ENCODE measurements around the gene CGA. TPM values are rescaled to one million over a fixed set of nuclear protein-coding genes. Genes with fewer than 3 reads are reported as not detected.
A peak's percentile ranks its signal among the peaks of the same experiment; 100 is the strongest.

CGA gene
- total RNA-seq, 1 donor from 2014 or later, result not detected

DNA sequence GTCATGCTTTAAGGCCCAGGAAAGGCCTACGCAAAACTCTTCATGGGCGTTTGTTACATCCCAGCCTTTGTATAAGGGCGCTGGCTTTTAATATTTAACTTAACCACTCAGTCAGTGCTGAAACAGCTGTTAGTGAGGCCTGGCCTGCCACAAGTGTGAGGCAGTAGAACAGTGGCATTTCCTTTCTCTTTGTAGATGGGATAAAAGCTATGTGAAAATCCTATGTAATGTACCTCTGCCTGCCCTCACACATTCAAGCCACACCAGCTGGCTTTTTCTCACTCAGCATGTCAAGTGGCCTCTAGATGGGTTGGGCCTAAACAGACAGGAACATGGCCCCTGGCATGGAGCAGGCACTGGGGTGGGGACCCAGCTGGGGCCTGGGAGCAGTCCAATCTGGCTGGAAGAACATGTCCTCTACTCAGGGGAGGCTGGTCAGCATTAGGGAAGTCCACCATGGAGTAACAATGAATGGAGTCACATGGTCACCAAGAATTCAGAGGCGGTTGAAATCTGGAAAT is 20.7 kb downstream of the CGA start:
- no peak for DNase-seq
- H3K36me3 Mint-ChIP-seq (ENCODE audit: low read depth), result no peaks in the 10 kb centered on the region
- H3K4me3 Mint-ChIP-seq, result no peak overlapping the region
- no peaks in the 10 kb centered on the region for H3K4me1 Mint-ChIP-seq
- intact Hi-C loops (cut with micrococcal nuclease), result no loop called here
- no peaks in the 10 kb centered on the region for H3K9me3 Mint-ChIP-seq
- peaks cover 20% of the 10 kb centered on the region for H3K27me3 Mint-ChIP-seq
- H3K27ac Mint-ChIP-seq, result no peak overlapping the region

DNA sequence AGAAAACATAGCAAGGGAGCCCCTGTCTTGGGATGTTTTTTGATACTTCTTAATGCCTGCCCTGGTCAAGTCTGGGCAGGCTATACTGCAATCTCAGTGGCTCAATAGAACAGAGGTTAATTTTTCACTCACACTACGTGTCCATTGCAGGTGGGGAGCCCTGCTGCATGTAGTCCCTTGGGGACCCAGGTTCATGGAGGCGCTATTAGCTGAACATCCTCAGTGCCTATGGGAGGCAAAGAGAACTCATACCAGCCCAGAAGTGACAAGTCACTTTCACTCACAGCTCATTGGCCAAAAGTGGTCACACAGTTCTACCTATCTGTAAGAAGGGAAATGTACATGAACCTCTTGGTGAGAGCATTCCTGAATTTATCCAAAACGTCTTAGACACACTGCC is 23.2 kb downstream of the CGA start:
- no peak for DNase-seq
- no peak overlapping the region for H3K4me3 Mint-ChIP-seq
- H3K27ac Mint-ChIP-seq, result no peak overlapping the region
- peaks cover 25% of the 10 kb centered on the region for H3K27me3 Mint-ChIP-seq
- H3K4me1 Mint-ChIP-seq, result no peaks in the 10 kb centered on the region
- H3K9me3 Mint-ChIP-seq, result no peaks in the 10 kb centered on the region
- H3K36me3 Mint-ChIP-seq (ENCODE audit: low read depth), result no peaks in the 10 kb centered on the region
- intact Hi-C loops (cut with micrococcal nuclease), result no loop called here

GRCh38 chr6:87070741-87071140 is 24.2 kb downstream of the CGA start:
- no peak overlapping the region for H3K27ac Mint-ChIP-seq
- H3K27me3 Mint-ChIP-seq, result peaks cover 28% of the 10 kb centered on the region
- H3K9me3 Mint-ChIP-seq, result no peaks in the 10 kb centered on the region
- intact Hi-C loops (cut with micrococcal nuclease), result no loop called here
- H3K4me3 Mint-ChIP-seq, result no peak overlapping the region
- no peaks in the 10 kb centered on the region for H3K36me3 Mint-ChIP-seq (ENCODE audit: low read depth)
- no peaks in the 10 kb centered on the region for H3K4me1 Mint-ChIP-seq
- DNase-seq, result no peak

- no peaks in the 10 kb centered on the region for H3K4me1 Mint-ChIP-seq
- H3K27me3 Mint-ChIP-seq, result peaks cover 29% of the 10 kb centered on the region
Measured at GRCh38 chr6:87068795-87069194, 26.1 kb downstream of the CGA start.

GRCh38 chr6:87066449-87067333 is 28.2 kb downstream of the CGA start:
- Mint-ChIP-seq H3K4me3 (peak overlapping the region; percentile 6), H3K4me1 (no peaks in the 10 kb centered on the region), H3K27ac (no peak overlapping the region), H3K9me3 (no peaks in the 10 kb centered on the region), H3K36me3 (ENCODE audit: low read depth) (no peaks in the 10 kb centered on the region), H3K27me3 (peaks cover 27% of the 10 kb centered on the region)
- intact Hi-C loops (cut with micrococcal nuclease), result loop anchor here (5.0 kb wide), 1 partner anchor 1806 kb away; no protein-coding TSS in a partner anchor
- DNase-seq, result peak; percentile 76

More at GRCh38 chr6:87068795-87069194, 26.1 kb downstream of the CGA start:
- no peak overlapping the region for H3K27ac Mint-ChIP-seq
- H3K4me3 Mint-ChIP-seq, result no peak overlapping the region
- no peaks in the 10 kb centered on the region for H3K9me3 Mint-ChIP-seq
- H3K36me3 Mint-ChIP-seq (ENCODE audit: low read depth), result no peaks in the 10 kb centered on the region
- intact Hi-C loops (cut with micrococcal nuclease), result loop anchor here (5.0 kb wide), 1 partner anchor 1804 kb away; no protein-coding TSS in a partner anchor
- no peak for DNase-seq

DNA sequence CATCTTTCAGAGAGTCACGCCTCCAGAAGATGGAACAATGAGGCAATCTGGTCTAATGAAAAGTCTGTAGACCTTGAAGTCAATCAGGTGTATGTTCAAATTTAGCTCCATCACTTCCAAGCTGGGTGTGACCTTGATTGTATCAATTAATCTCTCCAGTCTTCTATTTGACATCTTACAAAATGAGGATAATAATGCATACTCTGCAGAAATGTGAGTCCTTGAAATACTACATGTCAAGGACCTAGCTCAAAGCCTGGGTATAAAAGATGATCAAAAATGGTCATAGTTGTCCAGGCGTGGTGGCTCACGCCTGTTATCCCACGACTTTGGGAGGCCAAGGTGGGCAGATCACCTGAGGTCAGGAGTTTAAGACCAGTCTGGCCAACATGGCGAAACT is 29.8 kb downstream of the CGA start:
- Mint-ChIP-seq H3K27me3 (peaks cover 18% of the 10 kb centered on the region), H3K4me1 (no peaks in the 10 kb centered on the region)
- intact Hi-C loops (cut with micrococcal nuclease), result loop anchor here (5.0 kb wide), 1 partner anchor 1807 kb away; no protein-coding TSS in a partner anchor

DNA sequence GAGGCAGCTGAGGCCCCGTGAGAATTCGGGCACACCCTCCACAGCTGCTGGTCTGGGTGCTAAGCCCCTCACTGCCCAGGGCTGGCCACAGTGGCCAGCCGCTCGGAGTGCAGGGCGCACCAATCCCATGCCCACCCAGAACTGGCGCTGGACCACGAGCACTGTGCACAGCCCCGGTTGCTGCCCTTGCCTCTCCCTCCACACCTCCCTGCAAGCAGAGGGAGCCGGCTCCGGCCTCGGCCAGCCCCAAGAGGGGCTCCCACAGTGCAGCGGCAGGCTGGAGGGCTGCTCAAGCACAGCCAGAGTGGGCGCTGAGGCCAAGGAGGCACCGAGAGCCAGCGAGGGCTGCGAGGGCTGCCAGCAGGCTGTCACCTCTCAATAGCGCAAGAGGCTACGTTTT is 35.0 kb downstream of the CGA start:
- Mint-ChIP-seq H3K36me3 (ENCODE audit: low read depth) (no peaks in the 10 kb centered on the region), H3K9me3 (no peaks in the 10 kb centered on the region), H3K4me1 (no peaks in the 10 kb centered on the region), H3K27me3 (peaks cover 8% of the 10 kb centered on the region), H3K4me3 (no peak overlapping the region), H3K27ac (no peak overlapping the region)
- no peak for DNase-seq
- intact Hi-C loops (cut with micrococcal nuclease), result no loop called here

More for the DNA sequence above, 29.8 kb downstream of the CGA start:
- H3K4me3 Mint-ChIP-seq, result no peak overlapping the region
- H3K9me3 Mint-ChIP-seq, result no peaks in the 10 kb centered on the region
- no peak overlapping the region for H3K27ac Mint-ChIP-seq
- DNase-seq, result no peak
- H3K36me3 Mint-ChIP-seq (ENCODE audit: low read depth), result no peaks in the 10 kb centered on the region

- Mint-ChIP-seq H3K27ac (no peak overlapping the region), H3K36me3 (ENCODE audit: low read depth) (no peaks in the 10 kb centered on the region), H3K4me1 (no peaks in the 10 kb centered on the region), H3K9me3 (no peaks in the 10 kb centered on the region), H3K4me3 (no peak overlapping the region), H3K27me3 (peaks cover 11% of the 10 kb centered on the region)
- intact Hi-C loops (cut with micrococcal nuclease), result no loop called here
- no peak for DNase-seq
Measured at GRCh38 chr6:87054143-87054833, 40.6 kb downstream of the CGA start.

DNA sequence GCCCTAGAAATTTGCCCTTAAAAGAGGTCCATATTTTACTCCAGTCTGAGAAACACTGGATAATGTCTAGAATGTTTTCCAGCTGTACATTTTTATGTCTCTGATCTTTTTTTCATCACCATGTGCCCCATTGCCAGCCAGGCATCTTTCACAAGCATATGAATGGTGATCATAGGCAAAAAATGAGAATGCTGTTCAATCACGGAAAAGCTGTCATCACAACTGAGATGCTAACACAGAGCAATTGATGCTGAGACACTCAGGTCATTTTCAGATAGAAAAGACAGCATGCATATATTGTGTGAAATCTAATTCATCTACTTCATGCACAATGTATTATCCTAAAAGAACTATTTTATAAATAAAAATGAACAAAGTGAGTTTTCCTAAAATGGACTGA is 41.6 kb downstream of the CGA start:
- Mint-ChIP-seq H3K27ac (no peak overlapping the region), H3K27me3 (peaks cover 18% of the 10 kb centered on the region), H3K9me3 (no peaks in the 10 kb centered on the region), H3K4me1 (no peaks in the 10 kb centered on the region), H3K36me3 (ENCODE audit: low read depth) (no peaks in the 10 kb centered on the region), H3K4me3 (no peak overlapping the region)
- no peak for DNase-seq
- intact Hi-C loops (cut with micrococcal nuclease), result no loop called here

- H3K27me3 Mint-ChIP-seq, result peaks cover 19% of the 10 kb centered on the region
- no peak overlapping the region for H3K4me3 Mint-ChIP-seq
- DNase-seq, result no peak
- no peaks in the 10 kb centered on the region for H3K9me3 Mint-ChIP-seq
- H3K36me3 Mint-ChIP-seq (ENCODE audit: low read depth), result no peaks in the 10 kb centered on the region
- H3K27ac Mint-ChIP-seq, result no peak overlapping the region
- intact Hi-C loops (cut with micrococcal nuclease), result no loop called here
- no peaks in the 10 kb centered on the region for H3K4me1 Mint-ChIP-seq
Measured at GRCh38 chr6:87049779-87050178, 45.1 kb downstream of the CGA start.

- Mint-ChIP-seq H3K27me3 (peaks cover 16% of the 10 kb centered on the region), H3K36me3 (ENCODE audit: low read depth) (no peaks in the 10 kb centered on the region), H3K4me3 (no peak overlapping the region), H3K9me3 (no peaks in the 10 kb centered on the region), H3K27ac (no peak overlapping the region), H3K4me1 (no peaks in the 10 kb centered on the region)
- DNase-seq, result no peak
- intact Hi-C loops (cut with micrococcal nuclease), result no loop called here
Measured at GRCh38 chr6:87045521-87046075, 49.3 kb downstream of the CGA start.

- Mint-ChIP-seq H3K4me3 (no peak overlapping the region), H3K27me3 (peaks cover 4% of the 10 kb centered on the region), H3K4me1 (no peaks in the 10 kb centered on the region), H3K9me3 (peaks cover 3% of the 10 kb centered on the region), H3K27ac (no peak overlapping the region), H3K36me3 (ENCODE audit: low read depth) (no peaks in the 10 kb centered on the region)
- DNase-seq, result no peak
- intact Hi-C loops (cut with micrococcal nuclease), result no loop called here
Measured at GRCh38 chr6:87040729-87041128, 54.2 kb downstream of the CGA start.

All from activated CD4-positive, alpha-beta T cell treated with anti-CD3 and anti-CD28 coated beads, Interleukin-2, amount 10 ng/mL, durations not matched to agents 24 days and 14 days (primary cell).